Keratinocyte (primary cell): ENCODE data around the gene ABHD16A.

ENCODE experiments used
- EZH2 ChIP-seq: IDR thresholded peaks from one replicate; pipeline ENCODE4 v1.6.1; 2012; ENCODE audit warnings: inconsistent platforms, mild to moderate bottlenecking, low read length, moderate library complexity
- TF ChIP-seq, protein P1 (sequence below), 3 experiments: IDR thresholded peaks in 1 of 3; conservative IDR thresholded peaks in 1 of 3; optimal IDR thresholded peaks in 1 of 3; 2 replicates in 2 of 3; 3 replicates in 1 of 3; pipeline versions ENCODE3 to v1.5.1; 2011; ENCODE audit warnings: low read length in 3 of 3, mild to moderate bottlenecking in 3 of 3, moderate library complexity in 2 of 3, control low read depth in 1 of 3, inconsistent platforms in 1 of 3; ENCODE audit not compliant: insufficient read depth in 2 of 3; ENCODE audit errors: extremely low read depth in 1 of 3

DNA sequence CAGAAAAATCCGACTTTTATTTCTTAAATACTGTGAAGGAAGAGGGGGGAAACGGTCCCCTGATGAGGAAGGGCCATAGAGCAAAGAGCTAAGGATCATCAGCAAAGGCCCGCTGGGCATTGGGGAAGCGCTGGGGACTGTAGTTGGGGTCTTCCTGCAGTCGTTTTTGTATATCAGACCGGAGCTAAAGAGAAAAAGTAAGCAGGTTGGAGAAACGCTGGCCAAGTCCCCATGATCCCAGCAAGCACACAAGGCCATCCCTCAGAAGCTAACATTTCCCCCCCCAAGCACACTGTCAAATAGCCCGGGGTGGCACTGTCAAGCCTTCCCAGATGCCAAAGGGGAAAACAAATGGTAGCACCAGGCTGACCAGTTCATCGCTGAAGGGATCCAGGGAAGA is 64.1 kb downstream of the ABHD16A start:
- TF ChIP-seq, protein P1, sequence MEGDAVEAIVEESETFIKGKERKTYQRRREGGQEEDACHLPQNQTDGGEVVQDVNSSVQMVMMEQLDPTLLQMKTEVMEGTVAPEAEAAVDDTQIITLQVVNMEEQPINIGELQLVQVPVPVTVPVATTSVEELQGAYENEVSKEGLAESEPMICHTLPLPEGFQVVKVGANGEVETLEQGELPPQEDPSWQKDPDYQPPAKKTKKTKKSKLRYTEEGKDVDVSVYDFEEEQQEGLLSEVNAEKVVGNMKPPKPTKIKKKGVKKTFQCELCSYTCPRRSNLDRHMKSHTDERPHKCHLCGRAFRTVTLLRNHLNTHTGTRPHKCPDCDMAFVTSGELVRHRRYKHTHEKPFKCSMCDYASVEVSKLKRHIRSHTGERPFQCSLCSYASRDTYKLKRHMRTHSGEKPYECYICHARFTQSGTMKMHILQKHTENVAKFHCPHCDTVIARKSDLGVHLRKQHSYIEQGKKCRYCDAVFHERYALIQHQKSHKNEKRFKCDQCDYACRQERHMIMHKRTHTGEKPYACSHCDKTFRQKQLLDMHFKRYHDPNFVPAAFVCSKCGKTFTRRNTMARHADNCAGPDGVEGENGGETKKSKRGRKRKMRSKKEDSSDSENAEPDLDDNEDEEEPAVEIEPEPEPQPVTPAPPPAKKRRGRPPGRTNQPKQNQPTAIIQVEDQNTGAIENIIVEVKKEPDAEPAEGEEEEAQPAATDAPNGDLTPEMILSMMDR (optimal IDR thresholded peaks at IDR 0.05 in 1 of 3, IDR thresholded peaks at IDR 0.05 in 1 of 3, conservative IDR thresholded peaks at IDR 0.05 in 1 of 3; ENCODE audit: extremely low read depth in 1 of 3, insufficient read depth in 2 of 3, low read length in 3 of 3): no peak
- no peak for TF ChIP-seq EZH2
